Endothelial cell of umbilical vein (primary cell): ENCODE results near the gene TSPAN33. TPM values are rescaled to one million over a fixed set of nuclear protein-coding genes. Genes with fewer than 3 reads are reported as not detected.
"Not testable (repeated sequence)": the region's sequence is repeated elsewhere in the genome, so short reads cannot be mapped to it uniquely, and the experiment has no call there.

ENCODE experiments used
- BruUV-seq: library from RNA; stranded (reverse); fragments of 400-500 nt; replicated peaks from 2 replicates; lab custom pipeline; 2021; lab: Mats Ljungman, UMichigan
- CTCF ChIA-PET: fragments of 300-600, 350-600 bp; sonication (Branson Sonifier 250); formaldehyde crosslinking; loops from one replicate; lab custom pipeline; 2021; ENCODE audit warnings: antibody characterized with exemption, inconsistent platforms; lab: Charles Lee
- POLR2A ChIA-PET: fragments of 300-600, 350-600 bp; sonication (Branson Sonifier 250); formaldehyde crosslinking; loops from one replicate; lab custom pipeline; 2021; ENCODE audit warnings: antibody characterized with exemption, inconsistent platforms; lab: Charles Lee
- DNase-seq: peaks from one replicate; pipeline ENCODE4 v3.0.0-alpha.2; 2011; ENCODE audit warnings: low read depth, low spot score
- FAIRE-seq: peaks from 2 replicates; lab custom pipeline; 2011; peaks lifted over from hg19 to GRCh38; lab: Jason Lieb, UNC
- H2AFZ ChIP-seq: 2 replicates; pipeline ENCODE4 v1.6.0; 2012; ENCODE audit warnings: low read depth, low read length, control low read depth, inconsistent platforms
- H3K27ac ChIP-seq: 2 replicates; pipeline ENCODE4 v1.5.1; 2011; ENCODE audit warnings: low read depth, mild to moderate bottlenecking, control low read depth, low read length, moderate library complexity; ENCODE audit not compliant: insufficient read depth
- H3K27me3 ChIP-seq, 2 experiments: 2 replicates each; pipeline versions ENCODE4 v1.6.0 to v1.6.1; 2011; ENCODE audit warnings: low read length in 2 of 2, mixed read lengths in 1 of 2; ENCODE audit not compliant: control insufficient read depth in 2 of 2, insufficient read depth in 2 of 2
- H3K36me3 ChIP-seq, 2 experiments: 2 replicates in 1 of 2; 3 replicates in 1 of 2; pipeline ENCODE4 v1.5.1; 2011; ENCODE audit warnings: low read length in 2 of 2, mild to moderate bottlenecking in 1 of 2, moderate library complexity in 1 of 2; ENCODE audit not compliant: control insufficient read depth in 2 of 2, insufficient read depth in 2 of 2; ENCODE audit errors: extremely low read depth in 1 of 2
- H3K4me1 ChIP-seq: 3 replicates; pipeline ENCODE4 v1.5.1; 2011; ENCODE audit warnings: mild to moderate bottlenecking, low read length; ENCODE audit not compliant: control insufficient read depth, insufficient read depth; ENCODE audit errors: extremely low read depth
- H3K4me2 ChIP-seq: 2 replicates; pipeline ENCODE4 v1.6.1; 2011; ENCODE audit warnings: low read length, control low read depth, mixed read lengths; ENCODE audit not compliant: insufficient read depth
- H3K4me3 ChIP-seq, 3 experiments: fragments of 200-600 bp in 1 of 3; sonication (generic), shearing (Covaris generic) in 1 of 3; replicated peaks in 1 of 3; 2 replicates each; pipeline ENCODE4 v1.5.1; 2011 to 2016; ENCODE audit warnings: control low read depth in 3 of 3, low read length in 3 of 3, mild to moderate bottlenecking in 2 of 3, inconsistent platforms in 1 of 3, low read depth in 1 of 3, moderate library complexity in 1 of 3; ENCODE audit not compliant: insufficient read depth in 1 of 3
- H3K79me2 ChIP-seq: 2 replicates; pipeline ENCODE4 v1.6.0; 2012; ENCODE audit warnings: low read length, inconsistent platforms; ENCODE audit not compliant: control insufficient read depth, insufficient read depth
- H3K9ac ChIP-seq: replicated peaks from 2 replicates; pipeline ENCODE3; 2011; ENCODE audit warnings: low read length, control low read depth; ENCODE audit not compliant: insufficient read depth; ENCODE audit errors: extremely low read depth
- H3K9me1 ChIP-seq: replicated peaks from 3 replicates; pipeline ENCODE4 v1.6.0; 2011; ENCODE audit warnings: mild to moderate bottlenecking, low read length; ENCODE audit not compliant: control insufficient read depth, insufficient read depth; ENCODE audit errors: extremely low read depth
- H3K9me3 ChIP-seq: replicated peaks from 2 replicates; pipeline ENCODE4 v1.5.1; 2012; ENCODE audit warnings: low read length, inconsistent platforms; ENCODE audit not compliant: control insufficient read depth, insufficient read depth
- H4K20me1 ChIP-seq: replicated peaks from 2 replicates; pipeline ENCODE3; 2011; ENCODE audit warnings: mild to moderate bottlenecking, low read length; ENCODE audit not compliant: control insufficient read depth, insufficient read depth; ENCODE audit errors: extremely low read depth
- dilution Hi-C: fragments of 300-500 bp; cut with MboI; formaldehyde crosslinking; loops from one replicate; pipeline ENCODE4 v1.15.0; 2019; ENCODE audit warnings: low sequenced_read_pairs; ENCODE audit not compliant: extremely low pct_ligation_motif_present
- intact Hi-C: fragments of 100-400 bp; cut with micrococcal nuclease; formaldehyde crosslinking; loops from one replicate; pipeline ENCODE4 v1.10.0; 2022
- polyA plus RNA-seq, 4 experiments: library from polyadenylated mRNA; depleted of rRNA in 3 of 4; stranded (reverse) in 3 of 4; unstranded in 1 of 4; fragments of >200 nt; gene quantifications; 2 replicates each; pipeline versions ENCODE4 v1.2.1 to v1.2.3, GENCODE V29; 2011 to 2012; ENCODE audit warnings: missing spikeins in 1 of 4
- total RNA-seq: library from RNA; stranded (reverse); gene quantifications from 2 replicates; pipeline ENCODE4 v1.2.3, GENCODE V29; 2021

Gene TSPAN33
- total and polyA plus RNA-seq, 2 donors (not counting 3 experiments of a cell fraction or from before 2014, with no cell fraction given) = 0.21 TPM; not detected in 1

DNA sequence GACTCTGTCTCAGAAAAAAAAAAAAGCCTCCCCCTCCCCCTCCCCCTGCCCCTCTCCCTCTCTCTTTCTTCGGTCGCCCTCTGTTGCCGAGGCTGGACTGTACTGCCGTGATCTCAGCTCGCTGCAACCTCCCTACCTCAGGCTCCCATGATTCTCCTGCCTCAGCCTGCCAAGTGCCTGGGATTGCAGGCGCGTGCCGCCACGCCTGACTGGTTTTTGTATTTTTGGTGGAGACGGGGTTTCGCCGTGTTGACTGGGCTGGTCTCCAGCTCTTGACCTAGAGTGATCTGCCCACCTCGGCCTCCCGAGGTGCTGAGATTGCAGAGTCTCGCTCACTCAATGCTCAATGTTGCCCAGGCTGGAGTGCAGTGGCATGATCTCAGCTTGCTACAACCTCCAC, 71.2 kb downstream of the TSPAN33 start:
- H3K27ac ChIP-seq, dilution Hi-C loops, BruUV-seq, intact Hi-C loops, FAIRE-seq, H3K9me1 ChIP-seq, H3K9ac ChIP-seq, H3K4me2 ChIP-seq, H2AFZ ChIP-seq, H3K36me3 ChIP-seq, H3K9me3 ChIP-seq, DNase-seq, H3K4me1 ChIP-seq, H3K79me2 ChIP-seq, H4K20me1 ChIP-seq, H3K27me3 ChIP-seq, H3K4me3 ChIP-seq: not testable (repeated sequence)
- POLR2A ChIA-PET = interaction anchor here (0.6 kb wide), 1 partner anchor 15 kb away, joined by 4 read pairs; no protein-coding TSS in a partner anchor
- CTCF ChIA-PET = interaction anchor here (0.7 to 10.2 kb wide), 3 partner anchors 10 to 82 kb away, joined by 3 to 465 read pairs (median 17); no protein-coding TSS in a partner anchor

DNA sequence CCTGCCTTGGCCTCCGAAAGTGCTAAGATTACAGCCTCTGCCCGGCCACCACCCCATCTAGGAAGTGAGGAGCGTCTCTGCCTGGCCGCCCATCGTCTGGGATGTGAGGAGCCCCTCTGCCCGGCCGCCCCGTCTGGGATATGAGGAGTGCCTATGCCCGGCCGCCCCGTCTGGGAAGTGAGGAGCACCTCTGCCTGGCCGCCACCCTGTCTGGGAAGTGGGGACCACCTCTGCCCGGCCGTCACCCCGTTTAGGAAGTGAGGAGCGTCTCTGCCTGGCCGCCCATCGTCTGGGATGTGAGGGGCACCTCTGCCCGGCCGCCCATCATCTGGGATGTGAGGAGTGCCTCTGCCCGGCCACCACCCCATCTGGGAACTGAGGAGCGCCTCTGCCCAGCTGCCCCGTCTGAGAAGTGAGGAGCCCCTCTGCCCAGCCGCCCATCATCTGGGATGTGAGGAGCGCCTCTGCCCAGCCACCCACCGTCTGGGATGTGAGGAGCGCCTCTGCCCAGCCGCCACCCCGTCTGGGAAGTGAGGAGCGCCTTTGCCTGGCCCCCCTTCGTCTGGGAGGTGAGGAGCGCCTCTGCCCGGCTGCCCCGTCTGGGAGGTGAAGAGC, 71.7 kb downstream of the TSPAN33 start:
- H4K20me1 ChIP-seq, H3K36me3 ChIP-seq, FAIRE-seq, H3K79me2 ChIP-seq, H3K4me2 ChIP-seq, DNase-seq, H3K9me1 ChIP-seq, H3K27me3 ChIP-seq, intact Hi-C loops, H3K27ac ChIP-seq, H3K4me3 ChIP-seq, POLR2A ChIA-PET, BruUV-seq, H3K9me3 ChIP-seq, H3K4me1 ChIP-seq, dilution Hi-C loops, H2AFZ ChIP-seq, H3K9ac ChIP-seq: not testable (repeated sequence)
- CTCF ChIA-PET = interaction anchor here (0.7 to 10.2 kb wide), 4 partner anchors 10 to 82 kb away, joined by 3 to 465 read pairs (median 126); no protein-coding TSS in a partner anchor

- H4K20me1 ChIP-seq, intact Hi-C loops, H3K27ac ChIP-seq, BruUV-seq, H3K9ac ChIP-seq, H3K4me1 ChIP-seq, H3K27me3 ChIP-seq, H3K9me1 ChIP-seq, H3K4me2 ChIP-seq, H3K79me2 ChIP-seq, H3K4me3 ChIP-seq, H2AFZ ChIP-seq, H3K36me3 ChIP-seq, FAIRE-seq, dilution Hi-C loops, DNase-seq, H3K9me3 ChIP-seq: not testable (repeated sequence)
- ChIA-PET POLR2A (interaction anchor here (0.7 kb wide), 2 partner anchors 52 to 118 kb away, joined by 5 to 7 read pairs; no protein-coding TSS in a partner anchor), CTCF (interaction anchor here (0.9 to 4.8 kb wide), 8 partner anchors 48 to 256 kb away, joined by 3 to 235 read pairs (median 55); no protein-coding TSS in a partner anchor)
Observed at GRCh38 chr7:129216821-129217416, 72.4 kb downstream of the TSPAN33 start.
